OCI-LY7 (cell line): Measurements from ENCODE around the gene DDX28. TPM values are rescaled to one million over a fixed set of nuclear protein-coding genes. Genes with fewer than 3 reads are reported as not detected.

ENCODE experiments used
- BruUV-seq: library from RNA; stranded (reverse); fragments of 400-500 nt; replicated peaks from 2 replicates; lab custom pipeline; 2021; lab: Mats Ljungman, UMichigan
- CTCF ChIA-PET: fragments of 300-600 bp; sonication (Branson Sonifier 250); formaldehyde crosslinking; loops from one replicate; lab custom pipeline; 2022; ENCODE audit warnings: antibody characterized with exemption; ENCODE audit not compliant: unreplicated experiment; lab: Charles Lee
- POLR2A ChIA-PET: fragments of 300-600 bp; sonication (Branson Sonifier 250); formaldehyde crosslinking; loops from one replicate; lab custom pipeline; 2022; ENCODE audit warnings: antibody characterized with exemption; lab: Charles Lee
- DNase-seq: peaks from one replicate; pipeline ENCODE4 v3.0.0-alpha.2; 2015; ENCODE audit warnings: low spot score
- H2AFZ ChIP-seq: fragments of 200-600 bp; sonication (generic), shearing (Covaris generic); 2 replicates; pipeline ENCODE4 v1.6.1; 2014; ENCODE audit warnings: mild to moderate bottlenecking, antibody characterized with exemption, low read length, moderate library complexity
- H3K27ac ChIP-seq: fragments of 200-600 bp; sonication (generic); 2 replicates; pipeline ENCODE4 v1.5.1; 2014; ENCODE audit warnings: mixed run types, low read depth, mild to moderate bottlenecking, moderate library complexity, low read length, inconsistent platforms; ENCODE audit not compliant: poor library complexity, severe bottlenecking
- H3K36me3 ChIP-seq: fragments of 200-600 bp; sonication (generic); 2 replicates; pipeline ENCODE4 v1.6.1; 2014; ENCODE audit warnings: mild to moderate bottlenecking, antibody characterized with exemption, low read length, moderate library complexity, mixed read lengths; ENCODE audit not compliant: insufficient read depth
- H3K4me1 ChIP-seq: fragments of 200-600 bp; sonication (generic); 2 replicates; pipeline ENCODE4 v1.5.1; 2014; ENCODE audit warnings: mild to moderate bottlenecking, low read length; ENCODE audit not compliant: insufficient read depth, poor library complexity, severe bottlenecking
- H3K4me2 ChIP-seq: fragments of 200-600 bp; sonication (generic); 2 replicates; pipeline ENCODE4 v1.6.1; 2014; ENCODE audit warnings: mild to moderate bottlenecking, low read length
- H3K4me3 ChIP-seq: fragments of 200-600 bp; sonication (generic); 2 replicates; pipeline ENCODE4 v1.5.1; 2014; ENCODE audit warnings: mild to moderate bottlenecking, low read depth, low read length; ENCODE audit not compliant: poor library complexity, severe bottlenecking
- H3K79me2 ChIP-seq: fragments of 200-600 bp; sonication (generic); 2 replicates; pipeline ENCODE4 v1.6.1; 2016; ENCODE audit warnings: low read depth, mild to moderate bottlenecking, low read length, moderate library complexity, mixed read lengths; ENCODE audit not compliant: insufficient read depth
- H3K9me2 ChIP-seq: fragments of 200-600 bp; sonication (generic); 2 replicates; pipeline ENCODE4 v1.6.1; 2016; ENCODE audit warnings: mild to moderate bottlenecking, low read length, mixed read lengths; ENCODE audit not compliant: insufficient read depth
- H3K9me3 ChIP-seq: fragments of 200-600 bp; sonication (generic); 2 replicates; pipeline ENCODE4 v1.6.1; 2014; ENCODE audit warnings: mild to moderate bottlenecking, mixed run types, low read length, mixed read lengths
- H4K20me1 ChIP-seq: fragments of 200-600 bp; sonication (generic); 2 replicates; pipeline ENCODE4 v1.6.1; 2014; ENCODE audit warnings: mild to moderate bottlenecking, antibody characterized with exemption, low read length, moderate library complexity, mixed read lengths; ENCODE audit not compliant: insufficient read depth
- CTCF ChIP-seq: fragments of 200-600 bp; sonication (generic); conservative IDR thresholded peaks from 2 replicates; pipeline ENCODE4 v1.5.1; 2014; ENCODE audit warnings: mild to moderate bottlenecking, antibody characterized with exemption, low read length, moderate library complexity, mixed read lengths
- EZH2phosphoT487 ChIP-seq: fragments of 200-600 bp; sonication (generic); IDR thresholded peaks from 2 replicates; pipeline ENCODE4 v1.6.1; 2018; ENCODE audit warnings: low read depth, borderline replicate concordance, mild to moderate bottlenecking, mixed run types, antibody characterized with exemption, low read length, moderate library complexity, mixed read lengths
- intact Hi-C: fragments of 100-400 bp; cut with micrococcal nuclease; formaldehyde crosslinking; loops from one replicate; pipeline ENCODE4 v1.10.0; 2022; ENCODE audit not compliant: unreplicated experiment
- total RNA-seq, 2 experiments: library from RNA; depleted of rRNA in 1 of 2; stranded (reverse); fragments of >200 nt in 1 of 2; shearing (Covaris generic) in 1 of 2; gene quantifications; 2 replicates each; pipeline ENCODE4 v1.2.3, GENCODE V29; 2014 to 2022

Gene DDX28
- total RNA-seq, 2 experiments from 2014 or later, result 18.1 to 31.4 TPM

- no peaks in the 10 kb centered on the region for H3K9me3 ChIP-seq
- intact Hi-C loops, result no loop called here
- TF ChIP-seq EZH2phosphoT487 (no peak), CTCF (no peak)
- no TSS peak for BruUV-seq
- ChIA-PET POLR2A (interaction anchor here (0.6 to 1.5 kb wide), 3 partner anchors 22 to 893 kb away, joined by 4 to 5 read pairs (median 4); no protein-coding TSS in a partner anchor), CTCF (no interaction called here)
- H3K4me1 ChIP-seq, result peaks cover 20% of the 10 kb centered on the region
- H2AFZ ChIP-seq, result no peak overlapping the region
- H4K20me1 ChIP-seq, result no peaks in the 10 kb centered on the region
- no peak overlapping the region for H3K4me3 ChIP-seq
- no peak overlapping the region for H3K4me2 ChIP-seq
- H3K9me2 ChIP-seq, result no peaks in the 10 kb centered on the region
- peaks cover 11% of the 10 kb centered on the region for H3K36me3 ChIP-seq
- H3K27ac ChIP-seq, result no peak overlapping the region
- peaks cover 29% of the 10 kb centered on the region for H3K79me2 ChIP-seq
- DNase-seq, result no peak
Measured at GRCh38 chr16:68019167-68019680, 3.8 kb downstream of the DDX28 start.

GRCh38 chr16:68015681-68016080, 7.4 kb downstream of the DDX28 start, which contains the start of gene DPEP2NB:
Gene DPEP2NB (minus strand): TSS chr16:68015911. CDS start chr16:68015770, 141 bp downstream.
- no TSS peak for BruUV-seq

More at GRCh38 chr16:68015681-68016080, 7.4 kb downstream of the DDX28 start, which contains the start of gene DPEP2NB:
- Histone ChIP-seq H3K9me2 (no peaks in the 10 kb centered on the region), H3K4me3 (no peak within 1 kb of the TSS), H3K4me1 (peaks cover 16% of the 10 kb centered on the region), H3K79me2 (no peaks in the 10 kb centered on the region), H3K4me2 (no peak within 1 kb of the TSS), H4K20me1 (no peaks in the 10 kb centered on the region), H3K27ac (no peak within 1 kb of the TSS), H2AFZ (no peak within 1 kb of the TSS), H3K36me3 (no peaks in the 10 kb centered on the region), H3K9me3 (no peaks in the 10 kb centered on the region)
- intact Hi-C loops, result no loop called here
- DNase-seq, result no peak
- TF ChIP-seq EZH2phosphoT487 (no peak), CTCF (no peak)
- ChIA-PET CTCF (interaction anchor here (0.6 kb wide), 1 partner anchor 46 kb away, joined by 3 read pairs; no protein-coding TSS in a partner anchor), POLR2A (interaction anchor here (0.5 to 1.2 kb wide), 3 partner anchors 8 to 170 kb away, joined by 3 read pairs; partner anchors contain the start of genes DDX28 and DUS2)
